Activated CD4-positive, alpha-beta T cell treated with anti-CD3 and anti-CD28 coated beads, Interleukin-2, amount 10 ng/mL, durations not matched to agents 24 days and 14 days (primary cell): ENCODE data around the gene KLF11. TPM values are rescaled to one million over a fixed set of nuclear protein-coding genes. Genes with fewer than 3 reads are reported as not detected.
"Not testable (repeated sequence)": the region's sequence is repeated elsewhere in the genome, so short reads cannot be mapped to it uniquely, and the experiment has no call there.

Experiments used
- DNase-seq: peaks from one replicate; pipeline ENCODE4 v3.0.0; 2022
- H3K27ac Mint-ChIP-seq: one replicate; pipeline ENCODE4 v1.8.0; 2022; ENCODE audit warnings: mild to moderate bottlenecking, mixed read lengths
- H3K27me3 Mint-ChIP-seq: one replicate; pipeline ENCODE4 v1.8.0; 2022; ENCODE audit warnings: mixed read lengths
- H3K36me3 Mint-ChIP-seq: one replicate; pipeline ENCODE4 v1.8.0; 2022; ENCODE audit warnings: low read depth, mild to moderate bottlenecking, mixed read lengths
- H3K4me1 Mint-ChIP-seq: one replicate; pipeline ENCODE4 v1.8.0; 2021; ENCODE audit warnings: mixed read lengths
- H3K4me3 Mint-ChIP-seq: one replicate; pipeline ENCODE4 v1.8.0; 2022; ENCODE audit warnings: mild to moderate bottlenecking, moderate library complexity, mixed read lengths
- H3K9me3 Mint-ChIP-seq: one replicate; pipeline ENCODE4 v1.8.0; 2021; ENCODE audit warnings: mixed read lengths
- intact Hi-C: fragments of 100-400 bp; cut with micrococcal nuclease; formaldehyde crosslinking; loops from one replicate; pipeline ENCODE4 v1.15.1; 2023
- total RNA-seq: library from RNA; stranded (reverse); gene quantifications from 2 replicates; pipeline ENCODE4 v1.2.3, GENCODE V29; 2022

Gene KLF11
- total RNA-seq, 1 donor from 2014 or later, result 7.2 TPM

DNA sequence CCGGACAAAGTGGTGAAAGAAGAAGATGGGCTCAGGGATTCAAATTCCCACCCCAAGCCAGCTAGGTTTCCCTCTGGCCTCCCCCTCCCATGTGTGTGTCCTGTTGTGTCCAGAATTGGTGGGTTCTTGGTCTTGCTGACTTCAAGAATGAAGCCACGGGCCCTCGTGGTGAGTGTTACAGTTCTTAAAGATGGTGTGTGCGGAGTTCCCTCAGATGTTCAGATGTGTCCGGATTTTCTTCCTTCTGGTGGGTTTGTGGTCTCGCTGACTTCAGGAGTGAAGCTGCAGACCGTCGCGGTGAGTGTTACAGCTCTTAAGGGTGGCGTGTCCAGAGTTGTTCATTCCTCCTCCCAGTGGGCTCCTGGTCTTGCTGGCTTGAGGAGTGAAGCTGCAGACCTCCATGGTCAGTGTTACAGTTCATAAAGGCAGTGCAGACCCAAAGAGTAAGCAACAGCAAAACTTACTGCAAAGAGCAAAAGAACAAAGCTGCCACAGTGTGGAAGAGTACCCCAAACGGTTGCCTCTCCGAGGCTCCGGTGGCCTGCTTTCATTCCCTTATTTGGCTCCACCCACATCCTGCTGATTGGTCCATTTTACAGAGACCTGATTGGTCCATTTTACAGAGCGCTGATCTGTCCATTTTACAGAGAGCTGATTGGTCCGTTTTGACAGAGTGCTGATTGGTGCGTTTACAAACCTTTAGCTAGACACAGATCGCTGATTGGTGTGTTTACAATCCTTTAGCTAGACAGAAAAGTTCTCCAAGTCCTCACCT lies 37.7 kb upstream of the KLF11 start:
- no peak for DNase-seq
- intact Hi-C loops, result no loop called here
- no peak overlapping the region for H3K4me3 Mint-ChIP-seq
- no peaks in the 10 kb centered on the region for H3K4me1 Mint-ChIP-seq
- no peaks in the 10 kb centered on the region for H3K9me3 Mint-ChIP-seq
- H3K27ac Mint-ChIP-seq, result no peak overlapping the region
- H3K27me3 Mint-ChIP-seq, result no peaks in the 10 kb centered on the region
- no peaks in the 10 kb centered on the region for H3K36me3 Mint-ChIP-seq

DNA sequence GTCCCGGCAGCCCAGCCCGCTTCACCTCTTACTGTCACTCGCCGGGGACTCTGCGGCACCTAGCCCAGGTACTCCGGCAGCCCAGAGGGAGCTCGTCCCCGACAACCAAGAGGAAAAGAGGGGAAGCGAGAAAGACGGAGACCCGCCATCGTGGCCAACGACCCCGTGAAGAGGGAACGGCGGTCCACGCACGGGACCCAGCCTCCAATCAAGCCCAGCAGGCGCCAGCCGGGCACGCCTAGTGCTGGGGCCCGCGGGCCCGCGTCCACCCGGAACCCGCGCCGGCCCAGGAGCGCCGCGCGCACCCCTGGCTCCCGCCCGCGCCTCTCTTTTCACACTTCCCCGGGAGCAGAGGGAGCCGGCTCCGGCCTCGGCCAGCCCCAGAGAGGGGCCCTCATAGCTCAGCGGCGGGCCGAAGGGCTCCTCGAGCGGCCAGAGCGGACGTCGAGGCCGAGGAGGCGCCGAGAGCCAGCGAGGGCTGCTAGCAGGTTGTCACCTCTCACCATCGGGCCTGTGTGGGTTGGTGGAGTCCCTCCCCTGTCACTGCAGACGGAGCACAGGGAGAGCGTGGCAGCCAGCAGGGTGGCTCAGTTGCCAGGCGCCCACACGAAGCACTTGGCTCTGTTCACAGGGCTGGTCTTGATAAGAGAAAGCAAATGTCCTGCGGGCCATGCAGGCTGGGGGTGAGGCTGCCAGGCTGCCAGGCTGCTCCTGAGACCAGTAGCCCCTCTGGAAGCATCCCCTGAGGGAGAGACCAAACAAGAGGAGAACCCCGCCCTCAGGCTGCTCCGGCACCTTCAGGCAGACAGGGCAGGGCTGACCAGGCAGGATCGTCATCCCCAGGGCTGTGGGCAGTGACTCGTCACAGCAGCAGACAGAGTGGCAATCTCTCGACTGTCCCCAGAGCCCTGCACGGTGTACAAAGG lies 36.9 kb upstream of the KLF11 start:
- intact Hi-C loops, result no loop called here
- Mint-ChIP-seq H3K4me1 (no peaks in the 10 kb centered on the region), H3K9me3 (no peaks in the 10 kb centered on the region), H3K4me3 (no peak overlapping the region), H3K27ac (no peak overlapping the region), H3K27me3 (no peaks in the 10 kb centered on the region), H3K36me3 (no peaks in the 10 kb centered on the region)
- DNase-seq, result no peak

DNA sequence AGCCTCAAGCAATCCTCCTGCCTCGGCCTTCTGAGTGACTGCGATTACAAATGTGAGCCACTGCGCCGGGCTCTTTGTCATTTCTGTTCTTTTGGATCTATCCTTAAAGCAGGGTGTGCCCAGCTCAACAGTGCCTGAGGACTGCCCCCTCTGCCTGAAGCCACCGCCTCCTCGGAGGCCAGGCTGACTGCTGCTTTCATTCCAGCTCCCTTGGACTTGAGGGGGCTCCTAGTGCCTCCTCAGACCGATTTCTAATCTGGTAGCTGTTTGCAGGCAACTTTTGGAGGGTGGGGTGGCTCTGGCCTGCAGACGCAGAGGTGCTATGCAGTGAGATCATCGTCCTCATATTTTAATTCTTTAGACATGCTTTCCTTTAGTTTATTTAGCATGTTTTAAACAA lies 35.9 kb upstream of the KLF11 start:
- Mint-ChIP-seq H3K27me3 (no peaks in the 10 kb centered on the region), H3K9me3 (no peaks in the 10 kb centered on the region), H3K27ac (no peak overlapping the region), H3K4me1 (no peaks in the 10 kb centered on the region), H3K4me3 (no peak overlapping the region), H3K36me3 (no peaks in the 10 kb centered on the region)
- intact Hi-C loops, result no loop called here
- DNase-seq, result no peak

DNA sequence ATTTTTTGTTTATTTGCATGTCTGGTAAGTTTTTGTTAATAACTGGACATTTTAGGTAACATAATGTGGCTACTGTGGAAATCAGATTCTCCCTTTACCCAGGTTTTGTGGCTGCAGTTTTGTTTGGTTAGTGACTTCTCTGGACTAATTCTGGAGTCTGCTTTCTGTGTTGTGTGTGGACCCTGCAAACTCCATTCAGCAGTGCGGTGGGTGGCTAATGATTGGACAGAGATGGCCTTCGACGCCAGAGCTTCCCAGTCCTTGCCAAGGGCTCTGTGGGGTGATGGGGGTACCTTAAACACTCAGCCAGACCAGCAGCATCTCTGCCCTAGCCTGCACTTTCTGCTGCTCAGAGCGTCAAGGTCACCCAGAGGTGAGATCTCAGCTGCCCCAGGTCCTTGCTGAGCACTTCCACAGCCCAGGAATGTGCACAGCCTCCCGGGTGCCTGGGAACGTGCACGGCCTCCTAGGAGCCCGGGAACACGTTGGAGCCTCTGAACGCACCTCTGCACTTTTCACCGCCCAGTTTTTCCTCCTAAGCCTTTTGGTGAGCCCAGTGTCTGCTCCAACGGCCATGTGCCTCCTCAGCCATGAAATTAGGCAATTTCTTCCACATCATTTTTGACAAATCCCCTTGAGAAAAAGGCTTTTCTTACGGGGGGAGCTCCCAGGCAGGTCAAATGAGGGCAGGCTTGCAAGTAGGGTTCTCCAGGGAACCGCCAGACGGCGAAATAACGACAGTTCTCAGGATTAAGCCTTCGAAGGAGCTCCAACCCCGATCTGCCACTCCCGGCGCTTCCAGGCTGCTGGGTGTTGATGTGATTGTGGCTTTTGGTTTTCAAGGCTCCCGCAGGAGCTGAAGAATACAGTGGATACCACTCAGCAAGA lies 35.2 kb upstream of the KLF11 start:
- H3K4me3 Mint-ChIP-seq, result no peak overlapping the region
- H3K4me1 Mint-ChIP-seq, result no peaks in the 10 kb centered on the region
- H3K27ac Mint-ChIP-seq, result no peak overlapping the region
- no peaks in the 10 kb centered on the region for H3K36me3 Mint-ChIP-seq
- intact Hi-C loops, result no loop called here
- DNase-seq, result no peak
- H3K27me3 Mint-ChIP-seq, result no peaks in the 10 kb centered on the region
- no peaks in the 10 kb centered on the region for H3K9me3 Mint-ChIP-seq

DNA sequence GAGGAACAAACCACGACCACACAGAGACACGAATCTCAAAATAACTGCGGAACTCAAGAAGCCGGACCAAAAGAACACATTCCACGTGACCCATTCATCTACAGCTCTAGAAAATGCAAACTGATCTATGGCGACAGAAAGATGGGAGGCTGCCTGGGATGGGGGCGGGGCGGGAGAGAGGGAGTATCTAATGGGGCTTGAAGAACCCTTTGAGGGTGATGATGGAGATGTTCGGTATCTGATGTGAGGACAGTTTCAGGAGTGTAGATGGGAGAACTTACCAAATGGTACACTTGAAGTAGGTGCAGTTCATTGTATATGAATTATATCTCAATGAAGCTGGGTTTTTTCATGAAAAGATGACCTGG lies 34.6 kb upstream of the KLF11 start:
- Mint-ChIP-seq H3K4me3 (no peak overlapping the region), H3K36me3 (no peaks in the 10 kb centered on the region), H3K9me3 (no peaks in the 10 kb centered on the region), H3K4me1 (no peaks in the 10 kb centered on the region), H3K27ac (no peak overlapping the region), H3K27me3 (no peaks in the 10 kb centered on the region)
- no peak for DNase-seq
- intact Hi-C loops, result no loop called here

DNA sequence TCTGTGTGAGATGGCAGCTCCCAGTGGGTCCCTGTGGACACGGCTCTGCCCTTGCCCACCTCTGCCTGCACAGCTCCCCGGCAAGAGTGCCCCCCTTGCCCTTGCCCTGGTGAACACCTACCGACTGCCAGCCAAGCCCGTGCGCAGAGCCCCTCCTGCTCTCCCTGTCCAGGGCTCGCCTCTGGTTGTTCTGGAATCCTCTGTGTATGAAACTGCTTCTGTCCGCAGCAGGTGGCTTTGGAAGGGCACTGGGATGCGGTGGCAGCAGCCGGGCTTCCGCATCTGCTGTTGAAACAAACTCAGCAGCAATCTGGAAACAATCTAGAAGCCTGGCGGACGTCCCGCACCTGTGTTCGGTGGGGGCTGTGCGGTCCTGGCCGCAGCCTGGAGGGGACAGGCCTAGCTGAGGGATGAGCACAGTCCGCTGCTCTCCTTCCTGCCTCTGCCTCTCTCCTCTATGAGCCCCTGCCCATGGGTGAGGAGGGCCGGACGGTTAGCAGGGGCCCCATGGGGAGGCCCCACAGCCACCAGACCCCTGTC lies 34.0 kb upstream of the KLF11 start:
- intact Hi-C loops, result no loop called here
- no peaks in the 10 kb centered on the region for H3K9me3 Mint-ChIP-seq
- no peak overlapping the region for H3K4me3 Mint-ChIP-seq
- no peaks in the 10 kb centered on the region for H3K27me3 Mint-ChIP-seq
- H3K36me3 Mint-ChIP-seq, result no peaks in the 10 kb centered on the region
- DNase-seq, result no peak
- H3K27ac Mint-ChIP-seq, result no peak overlapping the region
- H3K4me1 Mint-ChIP-seq, result no peaks in the 10 kb centered on the region

DNA sequence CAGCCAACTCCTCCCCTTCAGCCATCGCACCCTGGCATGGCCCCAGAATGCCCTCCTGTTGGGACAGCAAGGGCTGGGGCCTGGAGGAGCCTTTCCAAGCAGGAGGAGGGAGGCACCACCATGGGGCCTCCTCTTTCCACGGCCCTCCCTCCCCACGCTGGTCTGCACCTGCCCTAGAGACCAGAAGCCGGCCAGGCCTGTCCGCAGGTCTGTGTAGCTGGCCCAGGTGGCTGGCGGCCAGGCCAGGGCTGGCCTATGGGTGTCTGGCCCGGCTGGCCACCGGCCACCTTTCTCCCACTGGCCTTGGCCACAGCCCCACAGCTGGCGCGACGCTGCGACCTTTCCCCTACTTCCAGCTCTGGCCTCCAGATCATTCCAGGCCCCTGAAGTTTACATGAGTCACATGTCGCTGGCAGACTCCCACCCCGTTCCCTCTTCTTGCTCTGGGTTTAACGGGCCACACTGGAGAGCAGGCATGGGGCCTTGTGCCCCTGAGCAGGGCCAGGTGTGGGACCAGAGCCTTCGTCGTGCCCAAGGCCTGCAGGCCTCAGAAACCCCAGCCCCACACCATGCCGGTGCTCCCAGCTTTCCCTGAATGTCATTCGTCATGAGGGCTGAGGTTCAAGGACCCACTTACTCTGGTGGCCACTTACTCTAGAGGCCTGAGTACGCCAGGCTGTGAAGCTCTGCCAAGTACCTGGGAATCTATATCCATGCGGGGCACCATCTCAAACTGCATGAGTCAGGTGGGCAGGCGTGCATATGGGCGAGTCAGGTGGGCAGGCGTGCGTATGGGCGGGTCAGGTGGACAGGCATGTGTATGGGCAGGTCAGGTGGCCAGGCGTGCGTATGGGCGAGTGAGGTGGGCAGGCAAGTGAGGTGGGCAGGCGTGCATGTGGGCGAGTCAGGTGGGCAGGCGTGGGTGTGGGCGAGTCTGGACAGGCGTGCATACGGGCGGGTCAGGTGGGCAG lies 33.3 kb upstream of the KLF11 start:
- no peaks in the 10 kb centered on the region for H3K9me3 Mint-ChIP-seq
- no peaks in the 10 kb centered on the region for H3K4me1 Mint-ChIP-seq
- H3K36me3 Mint-ChIP-seq, result no peaks in the 10 kb centered on the region
- no peak for DNase-seq
- H3K27ac Mint-ChIP-seq, result no peak overlapping the region
- no peaks in the 10 kb centered on the region for H3K27me3 Mint-ChIP-seq
- intact Hi-C loops, result no loop called here
- no peak overlapping the region for H3K4me3 Mint-ChIP-seq

DNA sequence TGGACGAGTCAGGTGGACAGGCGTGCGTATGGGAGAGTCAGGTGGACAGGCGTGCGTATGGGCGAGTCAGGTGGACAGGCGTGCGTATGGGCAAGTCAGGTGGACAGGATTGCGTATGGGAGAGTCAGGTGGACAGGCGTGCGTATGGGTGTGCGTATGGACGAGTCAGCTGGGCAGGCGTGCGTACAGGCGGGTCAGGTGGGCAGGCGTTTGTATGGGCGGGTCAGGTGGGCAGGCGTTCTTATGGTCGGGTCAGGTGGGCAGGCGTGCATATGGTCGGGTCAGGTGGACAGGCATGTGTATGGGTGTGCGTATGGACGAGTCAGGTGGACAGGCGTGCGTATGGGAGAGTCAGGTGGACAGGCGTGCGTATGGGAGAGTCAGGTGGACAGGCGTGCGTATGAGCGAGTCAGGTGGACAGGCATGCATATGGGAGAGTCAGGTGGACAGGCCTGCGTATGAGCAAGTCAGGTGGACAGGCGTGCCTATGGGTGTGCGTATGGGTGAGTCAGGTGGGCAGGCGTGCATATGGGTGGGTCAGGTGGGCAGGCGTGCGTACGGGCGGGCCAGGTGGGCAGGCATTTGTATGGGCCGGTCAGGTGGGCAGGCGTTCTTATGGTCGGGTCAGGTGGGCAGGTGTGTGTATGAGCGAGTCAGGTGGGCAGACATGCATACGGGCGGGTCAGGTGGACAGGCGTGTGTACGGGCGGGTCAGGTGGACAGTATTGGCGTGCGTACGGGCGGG lies 32.3 kb upstream of the KLF11 start:
- H3K27ac Mint-ChIP-seq, H3K4me1 Mint-ChIP-seq, DNase-seq, H3K27me3 Mint-ChIP-seq, H3K36me3 Mint-ChIP-seq, H3K9me3 Mint-ChIP-seq, intact Hi-C loops, H3K4me3 Mint-ChIP-seq: not testable (repeated sequence)

DNA sequence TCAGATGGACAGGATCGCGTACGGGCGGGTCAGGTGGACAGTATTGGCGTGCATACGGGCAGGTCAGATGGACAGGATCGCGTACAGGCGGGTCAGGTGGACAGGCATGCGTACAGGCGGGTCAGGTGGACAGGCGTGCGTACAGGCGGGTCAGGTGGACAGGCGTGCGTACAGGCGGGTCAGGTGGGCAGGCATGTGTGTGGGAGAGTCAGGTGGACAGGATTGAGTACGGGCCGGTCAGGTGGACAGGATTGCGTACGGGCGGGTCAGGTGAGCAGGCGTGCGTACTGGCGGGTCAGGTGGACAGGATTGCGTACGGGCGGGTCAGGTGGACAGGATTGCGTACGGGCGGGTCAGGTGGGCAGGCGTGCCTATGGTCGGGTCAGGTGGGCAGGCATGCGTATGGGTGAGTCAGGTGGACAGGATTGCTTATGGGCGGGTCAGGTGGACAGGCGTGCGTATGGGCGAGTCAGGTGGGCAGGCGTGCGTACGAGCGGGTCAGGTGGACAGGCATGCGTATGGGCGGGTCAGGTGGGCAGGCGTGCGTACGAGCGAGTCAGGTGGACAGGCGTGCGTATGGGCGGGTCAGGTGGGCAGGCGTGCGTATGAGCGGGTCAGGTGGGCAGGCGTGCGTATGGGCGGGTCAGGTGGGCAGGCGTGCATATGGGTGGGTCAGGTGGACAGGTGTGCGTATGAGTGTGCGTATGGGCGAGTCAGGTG lies 31.6 kb upstream of the KLF11 start:
- H3K4me1 Mint-ChIP-seq, DNase-seq, H3K36me3 Mint-ChIP-seq, H3K27ac Mint-ChIP-seq, H3K9me3 Mint-ChIP-seq, intact Hi-C loops, H3K27me3 Mint-ChIP-seq, H3K4me3 Mint-ChIP-seq: not testable (repeated sequence)

DNA sequence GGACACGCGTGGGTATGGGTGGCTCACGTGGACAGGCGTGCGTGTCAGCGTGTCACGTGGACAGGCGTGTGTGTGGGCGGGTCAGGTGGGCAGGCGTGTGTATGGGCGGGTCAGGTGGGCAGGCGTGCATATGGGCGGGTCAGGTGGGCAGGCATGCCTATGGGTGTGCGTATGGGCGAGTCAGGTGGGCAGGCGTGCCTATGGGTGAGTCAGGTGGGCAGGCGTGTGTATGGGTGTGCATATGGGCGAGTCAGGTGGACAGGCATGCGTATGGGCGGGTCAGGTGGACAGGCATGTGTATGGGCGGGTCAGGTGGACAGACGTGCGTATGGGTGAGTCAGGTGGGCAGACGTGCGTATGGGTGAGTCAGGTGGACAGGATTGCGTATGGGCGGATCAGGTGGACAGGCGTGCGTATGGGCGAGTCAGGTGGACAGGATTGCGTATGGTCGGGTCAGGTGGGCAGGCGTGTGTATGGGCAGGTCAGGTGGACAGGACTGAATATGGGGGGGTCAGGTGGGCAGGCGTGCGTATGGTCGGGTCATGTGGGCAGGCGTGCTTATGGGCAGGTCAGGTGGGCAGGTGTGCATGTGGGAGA lies 30.9 kb upstream of the KLF11 start:
- H3K27me3 Mint-ChIP-seq, H3K36me3 Mint-ChIP-seq, intact Hi-C loops, H3K4me1 Mint-ChIP-seq, H3K9me3 Mint-ChIP-seq, H3K4me3 Mint-ChIP-seq, DNase-seq, H3K27ac Mint-ChIP-seq: not testable (repeated sequence)

DNA sequence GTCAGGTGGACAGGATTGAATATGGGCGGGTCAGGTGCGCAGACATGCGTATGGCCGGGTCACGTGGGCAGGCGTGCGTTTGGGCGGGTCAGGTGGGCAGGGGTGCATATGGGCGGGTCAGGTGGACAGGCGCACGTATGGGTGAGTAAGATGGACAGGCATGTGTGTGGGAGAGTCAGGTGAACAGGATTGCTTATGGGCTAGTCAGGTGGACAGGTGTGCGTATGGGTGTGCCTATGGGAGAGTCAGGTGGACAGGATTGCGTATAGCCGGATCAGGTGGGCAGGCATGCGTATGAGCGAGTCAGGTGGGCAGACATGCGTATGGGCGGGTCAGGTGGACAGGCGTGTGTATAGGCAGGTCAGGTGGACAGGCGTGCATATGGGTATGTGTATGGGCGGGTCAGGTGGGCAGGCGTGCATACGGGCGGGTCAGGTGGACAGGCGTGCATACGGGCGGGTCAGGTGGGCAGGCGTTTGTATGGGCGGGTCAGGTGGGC lies 30.3 kb upstream of the KLF11 start:
- H3K9me3 Mint-ChIP-seq, result no peaks in the 10 kb centered on the region
- no peak for DNase-seq

More for the DNA sequence above, 30.3 kb upstream of the KLF11 start:
- H3K27ac Mint-ChIP-seq, result no peak overlapping the region
- H3K27me3 Mint-ChIP-seq, result peaks cover 6% of the 10 kb centered on the region
- intact Hi-C loops, result no loop called here
- H3K4me3 Mint-ChIP-seq, result no peak overlapping the region
- no peaks in the 10 kb centered on the region for H3K4me1 Mint-ChIP-seq
- no peaks in the 10 kb centered on the region for H3K36me3 Mint-ChIP-seq
